Central memory CD4-positive, alpha-beta T cell (primary cell): ENCODE data around the gene ADAM12.

ENCODE experiments used
- DNase-seq: peaks from one replicate; pipeline ENCODE4 v3.0.0; 2022

The ADAM12 gene

DNA sequence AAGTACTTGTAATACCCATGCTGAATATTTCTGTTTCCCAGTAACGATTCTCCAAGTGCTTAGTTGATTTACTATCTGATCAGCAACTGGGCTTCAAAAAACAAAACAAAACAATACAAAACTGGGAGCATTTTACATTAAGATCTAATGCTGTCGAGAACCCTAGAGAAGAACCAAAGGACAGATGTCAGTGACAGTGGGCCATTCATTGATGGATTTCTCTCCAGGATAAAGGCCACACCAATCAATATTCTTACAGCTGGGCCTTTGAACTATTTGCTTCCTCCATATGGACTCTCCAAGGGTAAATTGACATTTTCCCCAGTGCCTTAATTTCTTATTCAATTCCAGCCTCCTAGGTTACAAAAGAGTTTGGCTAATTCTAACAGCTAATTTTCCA lies 217.5 kb downstream of the ADAM12 start:
- DNase-seq = no peak

DNA sequence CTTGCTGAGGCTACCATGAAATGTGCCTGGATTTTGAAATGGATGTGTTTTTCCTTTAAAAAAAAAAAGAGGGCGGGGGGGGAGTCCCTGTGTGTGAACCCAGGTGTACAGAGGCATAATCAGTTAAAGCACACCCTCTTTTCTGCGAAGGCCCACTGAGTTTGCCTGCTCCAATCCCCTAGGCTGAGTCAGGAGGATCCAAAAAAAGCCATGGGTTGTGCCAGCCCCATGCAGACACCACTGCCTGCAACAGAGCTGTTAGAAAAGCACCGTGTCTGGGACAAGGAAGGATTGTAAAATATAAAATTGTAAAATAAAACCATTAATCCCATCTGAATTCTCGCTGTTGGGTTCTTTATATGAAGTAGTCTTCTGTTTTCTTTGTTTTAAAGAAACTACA lies 217.9 kb downstream of the ADAM12 start:
- DNase-seq = no peak

DNA sequence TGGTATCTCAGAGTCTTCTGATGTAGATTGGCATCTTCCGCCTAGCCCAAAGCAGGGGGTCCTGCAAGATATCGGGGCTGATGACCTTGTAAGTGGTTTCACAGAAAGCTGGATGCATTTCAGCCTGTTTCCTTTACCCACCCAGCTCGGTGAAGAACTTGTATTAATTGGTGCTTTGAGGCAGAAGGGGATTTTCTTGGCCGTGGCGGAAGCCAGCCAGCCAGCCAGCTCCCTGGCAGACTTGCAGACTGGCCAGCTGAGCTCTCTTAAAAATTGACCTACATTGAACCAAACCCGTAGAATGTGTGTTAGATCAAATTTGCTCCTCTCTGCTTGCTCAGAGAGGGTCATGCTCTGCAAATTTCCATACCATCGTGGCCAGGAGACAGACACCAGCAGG lies 218.4 kb downstream of the ADAM12 start:
- no peak for DNase-seq

DNA sequence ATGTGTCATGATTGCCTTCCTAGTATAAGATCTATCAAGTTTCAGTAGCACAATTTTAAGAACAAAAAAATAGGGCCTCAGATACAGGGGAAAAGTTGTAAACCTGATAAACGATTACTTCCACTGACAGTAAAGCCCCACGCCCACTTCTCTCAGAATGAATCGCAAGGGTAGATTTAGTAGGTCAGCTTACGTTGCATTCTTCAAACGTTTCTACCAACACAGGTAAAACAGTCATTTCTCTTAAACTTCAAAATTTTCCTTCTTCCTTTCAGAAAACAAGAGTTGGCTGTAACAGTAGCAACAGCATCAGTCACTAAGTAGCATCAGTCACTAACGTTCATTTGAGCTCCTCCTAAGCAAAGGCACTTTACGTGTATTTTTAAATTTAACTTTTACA lies 221.5 kb downstream of the ADAM12 start:
- no peak for DNase-seq

DNA sequence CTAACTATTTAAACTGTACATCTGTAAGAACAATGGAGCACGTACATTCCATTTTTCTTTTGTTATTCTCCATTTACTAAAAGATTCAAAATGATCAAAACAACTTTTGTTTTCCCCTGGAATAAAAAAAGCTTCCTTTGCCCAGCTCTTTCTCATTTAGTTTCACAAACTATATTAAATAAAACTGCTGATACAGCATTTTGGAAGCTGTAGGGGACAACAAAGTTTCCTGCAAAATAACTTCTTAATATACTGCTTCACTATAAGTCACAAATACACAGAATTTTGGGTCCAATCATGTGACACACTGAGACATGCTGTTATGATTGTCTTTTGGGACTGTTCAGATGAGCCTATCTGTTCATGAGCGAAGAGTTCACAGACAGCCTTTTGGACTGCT lies 222.4 kb downstream of the ADAM12 start:
- DNase-seq = no peak

DNA sequence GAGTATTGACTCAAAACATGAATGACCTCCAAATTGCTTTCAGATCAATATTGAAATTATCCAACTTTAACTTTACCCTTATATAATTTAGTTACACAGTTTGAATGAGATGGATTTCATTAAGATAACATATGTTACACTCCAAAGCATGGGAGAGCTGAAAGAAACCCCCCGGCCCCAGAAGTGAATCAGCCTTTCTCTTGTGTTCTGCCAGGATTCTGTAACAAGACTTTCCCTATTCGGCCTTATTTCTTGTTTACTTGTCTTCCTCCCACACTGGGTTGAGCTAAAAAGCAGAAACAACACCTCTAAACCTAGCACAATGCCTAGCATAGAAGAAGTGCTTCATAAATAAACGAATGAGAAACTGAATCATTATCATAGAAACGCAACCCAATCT lies 224.8 kb downstream of the ADAM12 start:
- no peak for DNase-seq

GRCh38 chr10:126161691-126162090 lies 226.6 kb downstream of the ADAM12 start:
- DNase-seq = no peak

GRCh38 chr10:126160971-126161630 lies 227.2 kb downstream of the ADAM12 start:
- DNase-seq = no peak

- no peak for DNase-seq
Observed at GRCh38 chr10:126160571-126160970, 227.7 kb downstream of the ADAM12 start.

DNA sequence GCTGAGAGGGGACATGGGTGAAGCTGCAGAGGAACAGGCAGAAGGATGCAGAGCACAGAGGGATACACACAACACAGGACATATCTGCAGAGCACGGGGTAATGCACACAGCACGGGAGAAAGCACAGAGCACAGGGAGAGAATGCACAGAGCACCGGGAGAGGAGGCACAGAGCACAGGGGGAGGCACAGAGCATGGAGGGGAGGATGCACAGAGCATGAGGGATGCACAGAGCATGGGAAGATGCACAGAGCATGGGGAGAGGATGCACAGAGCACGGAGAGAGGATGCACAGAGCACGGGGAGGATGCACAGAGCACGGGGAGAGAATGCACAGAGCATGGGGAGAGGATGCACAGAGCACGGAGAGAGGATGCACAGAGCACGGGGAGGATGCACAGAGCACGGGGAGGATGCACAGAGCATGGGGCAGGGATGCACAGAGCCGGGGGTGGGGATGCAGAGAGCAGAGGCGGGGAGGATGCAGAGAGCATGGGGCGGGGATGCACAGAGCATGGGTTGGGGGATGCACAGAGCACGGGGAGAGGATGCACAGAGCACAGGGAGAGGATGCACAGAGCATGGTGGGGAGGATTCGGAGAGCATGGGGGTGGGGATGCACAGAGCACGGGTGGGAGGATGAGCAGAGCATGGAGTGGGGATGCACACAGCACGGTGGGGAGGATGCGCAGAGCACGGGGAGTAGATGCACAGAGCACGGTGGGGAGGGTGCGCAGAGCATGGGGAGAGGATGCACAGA lies 230.0 kb downstream of the ADAM12 start:
- no peak for DNase-seq

- no peak for DNase-seq
Observed at GRCh38 chr10:126157189-126157588, 231.1 kb downstream of the ADAM12 start.

- no peak for DNase-seq
Observed at GRCh38 chr10:126156503-126156902, 231.8 kb downstream of the ADAM12 start.

GRCh38 chr10:126156012-126156411 lies 232.3 kb downstream of the ADAM12 start:
- DNase-seq = no peak

GRCh38 chr10:126155528-126155927 lies 232.7 kb downstream of the ADAM12 start:
- no peak for DNase-seq

- no peak for DNase-seq
Observed at GRCh38 chr10:126153711-126154628, 234.3 kb downstream of the ADAM12 start.

DNA sequence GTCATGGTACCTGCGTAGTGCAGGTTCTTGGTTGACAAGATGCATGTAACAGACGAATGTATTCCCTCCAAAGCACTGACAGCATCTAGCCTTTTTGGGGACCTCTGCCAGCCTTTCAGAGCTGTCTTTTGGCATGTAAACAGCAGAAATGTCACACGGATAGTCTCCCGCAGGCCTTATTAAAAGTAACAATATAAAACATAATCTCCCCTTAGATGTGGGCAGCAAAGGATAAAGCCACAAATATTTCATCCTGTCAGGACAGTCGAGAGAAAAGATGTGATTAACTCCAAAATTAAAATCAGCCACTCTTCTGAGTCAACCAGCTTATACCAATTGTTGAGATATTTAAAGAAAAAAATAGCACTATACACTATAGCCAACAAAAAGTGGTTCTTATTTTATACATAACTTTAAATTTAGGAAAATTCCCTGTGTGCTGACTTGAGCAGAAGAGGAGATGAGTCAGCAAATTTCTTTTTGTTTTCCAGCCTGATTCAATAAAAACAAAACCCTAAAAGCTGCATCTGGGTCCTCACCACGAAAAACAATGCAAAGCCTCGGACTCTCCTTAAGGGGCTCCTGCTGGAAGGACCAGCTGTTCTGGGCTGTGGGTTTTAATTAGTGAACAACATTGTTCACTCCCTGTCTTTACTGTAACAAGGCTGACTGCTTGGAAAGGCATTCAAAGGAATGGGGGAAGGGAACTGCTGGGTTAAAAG lies 240.2 kb downstream of the ADAM12 start:
- no peak for DNase-seq

DNA sequence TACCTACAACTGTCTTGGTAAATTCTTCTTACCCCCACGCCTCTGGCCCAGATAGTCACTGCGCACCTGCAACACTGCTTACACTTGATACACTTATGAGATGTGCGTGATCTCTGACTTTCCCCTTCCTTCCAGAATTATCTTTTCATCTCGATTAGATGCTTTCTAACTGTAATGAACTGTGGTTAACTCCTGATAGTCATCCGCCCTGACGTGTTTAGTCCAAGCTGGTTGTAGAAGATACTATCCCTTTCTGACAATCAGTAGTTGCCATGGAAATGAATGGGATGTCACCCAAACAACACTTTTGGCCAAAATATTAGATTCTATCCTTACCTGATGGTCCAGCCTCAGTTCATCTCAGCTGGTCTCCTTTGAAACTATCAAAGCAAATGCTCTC lies 241.5 kb downstream of the ADAM12 start:
- no peak for DNase-seq

DNA sequence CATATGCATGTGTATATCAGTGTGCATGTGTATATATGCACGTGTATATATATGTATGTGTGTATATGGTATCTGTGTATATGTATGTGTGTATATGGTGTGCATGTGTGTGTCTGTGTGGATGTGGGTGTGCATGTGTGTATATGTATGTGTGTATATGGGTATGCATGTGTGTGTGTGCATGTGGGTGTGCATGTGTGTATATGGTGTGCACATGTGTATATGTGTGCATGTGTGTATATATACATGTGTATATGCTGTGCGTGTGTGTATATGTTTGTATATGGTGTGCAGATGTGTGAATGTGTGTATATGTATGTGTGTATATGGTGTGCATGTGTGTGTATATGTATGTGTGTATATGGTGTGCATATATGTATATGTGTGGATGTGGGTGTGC lies 245.2 kb downstream of the ADAM12 start:
- no peak for DNase-seq

- DNase-seq = no peak
Observed at GRCh38 chr10:126140746-126141273, 247.5 kb downstream of the ADAM12 start.

DNA sequence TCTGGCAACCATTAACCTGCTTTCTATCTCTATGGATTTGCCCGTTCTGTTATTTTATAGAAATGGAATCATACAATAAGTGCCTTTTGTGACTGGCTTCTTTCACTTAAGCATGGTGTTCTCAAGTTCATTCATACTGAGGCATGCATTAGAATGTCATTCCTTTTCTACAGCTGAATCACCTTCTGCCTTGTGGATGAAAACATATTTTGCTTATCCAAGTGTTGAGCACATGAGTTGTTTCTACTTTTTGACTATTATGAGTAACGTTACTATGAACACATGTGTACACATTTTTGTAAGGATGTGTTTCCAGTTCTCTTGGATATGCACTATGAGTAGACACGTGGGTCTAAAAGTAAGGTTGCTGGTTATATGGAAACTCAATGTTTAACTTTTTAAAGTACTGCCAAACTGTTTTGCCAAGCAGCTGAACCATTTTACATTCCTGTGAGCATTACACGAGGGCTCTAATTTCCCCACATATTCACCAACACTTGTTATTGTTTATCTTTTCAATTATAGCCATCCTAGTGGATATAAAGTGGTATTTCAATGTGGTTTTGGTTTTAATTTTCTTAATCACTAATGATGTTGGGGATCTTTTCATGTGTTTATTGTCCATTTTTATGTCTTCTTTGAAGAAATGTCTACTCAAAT lies 250.6 kb downstream of the ADAM12 start:
- DNase-seq = no peak

DNA sequence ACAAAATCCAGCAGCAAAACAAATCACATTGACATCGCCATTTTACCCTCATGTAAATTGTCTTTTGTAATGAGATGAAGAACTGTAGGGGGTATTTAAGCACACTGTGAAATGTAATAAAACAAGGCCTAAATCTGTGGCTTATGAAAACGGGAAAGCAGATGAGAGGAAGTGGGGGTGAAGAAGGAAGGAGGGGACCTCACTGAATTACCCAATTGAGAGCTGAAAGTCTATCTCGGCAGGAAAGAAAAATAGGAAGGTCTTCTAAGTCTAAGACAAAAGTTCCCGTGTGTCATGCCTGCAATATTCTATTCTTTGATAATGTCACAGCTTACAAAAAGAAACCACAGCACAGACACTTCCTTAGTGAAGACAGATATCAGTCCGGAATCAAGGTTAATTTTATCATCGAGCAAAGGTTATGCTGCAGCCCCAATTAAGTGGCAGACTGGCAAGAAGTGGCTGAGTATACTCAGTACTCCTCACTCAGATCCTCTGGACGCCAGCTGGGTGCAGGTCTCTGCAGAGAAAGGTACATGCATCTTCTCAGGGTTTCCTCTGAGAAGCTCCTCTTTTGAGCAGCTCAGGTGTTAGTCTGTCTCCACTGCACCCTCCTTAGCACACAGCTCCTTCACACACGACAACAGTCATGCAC lies 252.2 kb downstream of the ADAM12 start:
- DNase-seq = no peak
